Transverse colon (tissue), 4 donors: Measurements from ENCODE around the gene DCAF4L1. TPM values are rescaled to one million over a fixed set of nuclear protein-coding genes. Genes with fewer than 3 reads are reported as not detected.

Experiments
- DNase-seq: peaks from one replicate; pipeline ENCODE4 v3.0.0-alpha.2; 2019
- H3K27ac ChIP-seq, 4 donors: fragments of 200-600 bp; sonication (generic); 2 replicates each; pipeline ENCODE4 v1.5.1; 2016 to 2018; ENCODE audit warnings: inconsistent platforms in 4 of 4
- H3K27me3 ChIP-seq: fragments of 200-600 bp; sonication (generic); 2 replicates; pipeline ENCODE4 v1.5.1; 2017; ENCODE audit warnings: inconsistent platforms
- H3K36me3 ChIP-seq, 4 donors: fragments of 200-600 bp; sonication (generic); 2 replicates each; pipeline ENCODE4 v1.5.1; 2017 to 2019; ENCODE audit warnings: inconsistent platforms in 4 of 4
- H3K4me1 ChIP-seq, 4 donors: fragments of 200-600 bp; sonication (generic); 2 replicates each; pipeline ENCODE4 v1.5.1; 2017 to 2020; ENCODE audit warnings: inconsistent platforms in 4 of 4
- H3K4me3 ChIP-seq, 4 donors: fragments of 200-600 bp; sonication (generic); 1 replicate in 1 of 4; 2 replicates in 3 of 4; pipeline versions ENCODE4 v1.5.1 to v1.6.1; 2017 to 2019; ENCODE audit warnings: inconsistent platforms in 4 of 4
- H3K9me3 ChIP-seq, 2 donors: fragments of 200-600 bp; sonication (generic); 2 replicates each; pipeline ENCODE4 v1.5.1; 2017 to 2019; ENCODE audit warnings: inconsistent platforms in 2 of 2
- CTCF ChIP-seq, 5 experiments: fragments of 200-600 bp in 3 of 5; fragments of 450-650 bp in 2 of 5; sonication (generic) in 3 of 5; IDR thresholded peaks; 1 replicate in 2 of 5; 2 replicates in 3 of 5; pipeline ENCODE4 v1.5.1; 2016 to 2017; ENCODE audit warnings: antibody characterized with exemption in 5 of 5, inconsistent platforms in 3 of 5, mild to moderate bottlenecking in 2 of 5, moderate library complexity in 1 of 5
- EP300 ChIP-seq: sonication (generic); formaldehyde crosslinking; IDR thresholded peaks from one replicate; pipeline ENCODE4 v1.6.1; 2017; ENCODE audit warnings: antibody characterized with exemption, low read depth
- POLR2A ChIP-seq: fragments of 450-650 bp; IDR thresholded peaks from one replicate; pipeline ENCODE4 v1.6.1; 2016; ENCODE audit warnings: antibody characterized with exemption, mild to moderate bottlenecking, moderate library complexity
- POLR2AphosphoS5 ChIP-seq, 3 donors: sonication (generic); formaldehyde crosslinking; IDR thresholded peaks; one replicate each; pipeline ENCODE4 v1.6.1; 2016; ENCODE audit warnings: antibody characterized with exemption in 3 of 3
- WGBS, 2 donors: methylation state at CpG; one replicate each; pipeline ENCODE4 v1.1.5; 2018; ENCODE audit warnings: low coverage in 1 of 2; 5-methylcytosine and 5-hydroxymethylcytosine counted together
- in situ Hi-C, 4 donors: fragments of 200-750 bp; cut with MboI; loops; one replicate each; pipeline versions ENCODE4 v1.15.0 to v1.15.1; 2017; ENCODE audit warnings: low sequenced_read_pairs in 3 of 4, low pct_ligation_motif_present in 1 of 4, low pct_unique_long_range_greater_than_20kb in 1 of 4
- intact Hi-C: fragments of 100-400 bp; cut with DNase I; formaldehyde crosslinking; loops from one replicate; pipeline ENCODE4 v1.15.1; 2023; ENCODE audit warnings: low total_unique reads
- total RNA-seq, 4 donors: library from RNA; depleted of rRNA; stranded (reverse); fragments of >200 nt; gene quantifications; one replicate each; pipeline ENCODE4 v1.1.0, GENCODE V29; 2016

The DCAF4L1 gene
- total RNA-seq, 4 donors from 2014 or later, result 0.14 to 0.32 TPM; not detected in 2

GRCh38 chr4:41975341-41975740 is 6.2 kb upstream of the DCAF4L1 start:
- Histone ChIP-seq H3K36me3 (no peaks in the 10 kb centered on the region), H3K4me1 (no peaks in the 10 kb centered on the region), H3K4me3 (no peak overlapping the region), H3K27ac (no peak overlapping the region), H3K27me3 (peaks cover 3% of the 10 kb centered on the region), H3K9me3 (no peaks in the 10 kb centered on the region)
- in situ Hi-C loops, result no loop called here
- TF ChIP-seq CTCF (IDR thresholded peaks at IDR 0.05) (no peak), POLR2A (no peak), EP300 (no peak), POLR2AphosphoS5 (IDR thresholded peaks at IDR 0.05) (no peak)
- DNase-seq, result no peak
- WGBS, 2 donors, result 63 to 100% methylated on average over 1 of the region's 1 CpG
- intact Hi-C loops, result no loop called here

- 46 to 67% methylated on average over 1 of the region's 1 CpG for WGBS, 2 donors
- H3K4me3 ChIP-seq, result no peak overlapping the region
- H3K9me3 ChIP-seq, result no peaks in the 10 kb centered on the region
- in situ Hi-C loops (no loop called here), intact Hi-C loops (no loop called here)
- DNase-seq, result no peak
- H3K27me3 ChIP-seq, result peaks cover 3% of the 10 kb centered on the region
- H3K4me1 ChIP-seq, result no peaks in the 10 kb centered on the region
- no peaks in the 10 kb centered on the region for H3K36me3 ChIP-seq
- H3K27ac ChIP-seq, result no peak overlapping the region
- TF ChIP-seq EP300, result no peak
- no peak for TF ChIP-seq POLR2A
- no peak for TF ChIP-seq CTCF (IDR thresholded peaks at IDR 0.05)
- no peak for TF ChIP-seq POLR2AphosphoS5 (IDR thresholded peaks at IDR 0.05)
Observed at GRCh38 chr4:41976775-41977516, 4.6 kb upstream of the DCAF4L1 start.

- Histone ChIP-seq H3K4me3 (no peak overlapping the region), H3K27ac (no peak overlapping the region), H3K27me3 (peaks cover 3% of the 10 kb centered on the region), H3K4me1 (no peaks in the 10 kb centered on the region), H3K36me3 (no peaks in the 10 kb centered on the region), H3K9me3 (no peaks in the 10 kb centered on the region)
- 23 to 44% methylated on average over 2 to 3 of the region's 3 CpGs for WGBS, 2 donors
- in situ Hi-C loops (no loop called here), intact Hi-C loops (no loop called here)
- TF ChIP-seq CTCF (IDR thresholded peaks at IDR 0.05) (no peak), POLR2AphosphoS5 (IDR thresholded peaks at IDR 0.05) (no peak), POLR2A (no peak), EP300 (no peak)
- no peak for DNase-seq
Observed at GRCh38 chr4:41977709-41978108, 3.8 kb upstream of the DCAF4L1 start.

GRCh38 chr4:41982716-41983115 is 1.2 kb downstream of the DCAF4L1 start:
- H3K9me3 ChIP-seq, result no peaks in the 10 kb centered on the region
- 93 to 95% methylated on average over 22 of the region's 22 CpGs for WGBS, 2 donors
- H3K27me3 ChIP-seq, result peaks cover 3% of the 10 kb centered on the region
- TF ChIP-seq CTCF (IDR thresholded peaks at IDR 0.05) (no peak), EP300 (no peak), POLR2A (no peak), POLR2AphosphoS5 (IDR thresholded peaks at IDR 0.05) (no peak)
- no peak for DNase-seq
- intact Hi-C loops (no loop called here), in situ Hi-C loops (no loop called here)
- no peaks in the 10 kb centered on the region for H3K36me3 ChIP-seq
- no peak overlapping the region for H3K4me3 ChIP-seq
- no peak overlapping the region for H3K27ac ChIP-seq
- H3K4me1 ChIP-seq, result no peaks in the 10 kb centered on the region
